Measurements from ENCODE around the gene DTD1.
"Not testable (repeated sequence)": the region's sequence is repeated elsewhere in the genome, so short reads cannot be mapped to it uniquely, and the experiment has no call there.

DTD1 gene

DNA sequence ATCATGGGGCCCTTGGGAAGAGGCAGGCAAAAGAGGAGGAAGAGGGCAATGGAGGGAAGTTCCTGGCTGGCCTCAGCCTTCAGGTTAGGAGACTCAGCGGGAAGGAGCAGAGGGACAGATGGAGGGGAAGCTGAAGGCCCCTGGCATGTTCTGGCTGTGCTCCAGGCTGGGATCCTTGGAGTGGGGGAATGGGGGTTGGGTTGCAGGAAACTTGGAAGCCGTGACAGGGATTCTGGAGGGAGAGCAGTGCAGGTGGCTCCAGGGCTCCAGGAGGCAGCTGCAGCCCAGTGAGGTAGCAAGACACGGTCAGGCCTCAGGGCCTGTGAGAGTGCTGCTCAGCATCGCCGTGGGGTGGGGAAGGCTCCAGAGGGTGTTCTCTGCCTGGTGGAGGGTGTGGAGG lies 161.1 kb downstream of the DTD1 start:
- no peak for DNase-seq

- no peak for DNase-seq
Measured at GRCh38 chr20:18749528-18749927, 161.7 kb downstream of the DTD1 start.

DNA sequence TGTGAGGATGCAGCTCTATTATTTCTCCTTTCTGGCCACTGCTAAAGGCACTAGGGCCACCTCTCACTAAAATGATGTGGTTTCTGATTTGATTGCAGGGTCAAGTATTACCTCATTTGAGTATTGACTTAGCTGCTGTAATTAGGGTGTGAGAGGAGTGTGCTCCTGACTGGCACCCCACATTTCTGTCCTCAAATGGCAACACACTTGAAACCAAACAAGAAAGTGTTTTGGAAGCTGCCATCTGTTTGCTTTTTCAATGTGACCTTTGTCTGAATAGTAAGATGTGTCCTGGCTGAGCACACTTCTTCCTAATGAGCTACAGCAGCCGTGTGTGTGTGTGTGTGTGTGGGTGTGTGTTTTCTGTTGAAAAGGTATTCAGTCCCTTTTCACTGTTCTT lies 162.9 kb downstream of the DTD1 start:
- DNase-seq: peak; percentile 31

DNA sequence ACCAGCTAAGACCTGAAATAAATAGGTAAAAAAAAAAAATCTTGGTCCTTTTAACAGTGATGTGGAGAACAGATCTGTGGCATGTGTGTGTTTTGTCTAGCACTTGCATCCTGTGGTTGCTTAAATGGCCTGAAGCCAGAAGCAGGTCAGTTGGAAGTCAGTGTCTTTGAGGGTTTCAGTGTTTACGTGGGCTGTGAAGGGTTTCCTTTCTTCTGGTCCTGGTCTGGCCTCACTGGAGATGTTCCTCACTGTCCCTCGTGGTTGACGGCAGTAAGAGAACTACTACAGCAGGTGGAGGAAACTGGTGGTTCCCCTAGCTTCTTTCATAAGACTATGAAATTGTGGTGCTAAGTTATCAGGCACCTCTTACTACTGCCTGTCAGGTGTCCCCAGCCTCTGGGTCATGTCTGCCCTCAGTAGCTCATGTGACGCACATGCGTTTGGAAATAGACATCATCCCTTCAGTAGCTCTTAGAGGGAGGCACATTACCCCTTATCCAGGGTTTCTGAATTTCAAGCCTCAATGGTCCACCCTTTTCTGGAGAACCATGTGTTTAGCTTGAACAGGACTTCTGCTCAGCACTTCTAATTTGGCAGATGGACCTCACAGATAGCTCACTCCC lies 166.3 kb downstream of the DTD1 start:
- no peak for DNase-seq

DNA sequence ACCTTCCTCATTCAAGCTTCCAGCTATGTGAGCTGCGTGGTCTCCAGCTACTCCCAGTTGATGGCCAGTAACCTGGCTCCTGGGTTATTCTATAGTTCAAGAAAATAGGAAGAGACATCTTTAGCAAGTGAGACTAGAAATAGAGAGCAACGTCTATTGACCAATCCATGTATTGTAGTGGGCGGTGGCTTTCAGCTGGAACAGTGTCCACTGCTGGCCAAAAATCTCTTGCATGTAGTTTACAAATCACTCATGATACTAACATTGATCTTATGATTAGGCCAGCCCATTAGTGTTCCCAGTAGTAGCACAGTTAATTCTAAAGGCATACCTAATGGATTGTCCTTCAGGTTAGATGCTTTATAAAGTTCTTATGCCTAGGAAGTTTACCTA lies 166.8 kb downstream of the DTD1 start:
- no peak for DNase-seq

GRCh38 chr20:18760852-18761251 lies 173.0 kb downstream of the DTD1 start:
- not testable (repeated sequence) for DNase-seq

- no peak for DNase-seq
Measured at GRCh38 chr20:18767676-18768075, 179.8 kb downstream of the DTD1 start.

- no peak for DNase-seq
Measured at GRCh38 chr20:18773566-18773965, 185.7 kb downstream of the DTD1 start.

- DNase-seq: no peak
Measured at GRCh38 chr20:18774207-18774606, 186.4 kb downstream of the DTD1 start.

GRCh38 chr20:18775633-18776032 lies 187.8 kb downstream of the DTD1 start:
- DNase-seq: no peak

- DNase-seq: no peak
Measured at GRCh38 chr20:18778690-18779392, 191.0 kb downstream of the DTD1 start.

GRCh38 chr20:18780385-18781130 lies 192.7 kb downstream of the DTD1 start:
- no peak for DNase-seq

- DNase-seq: no peak
Measured at GRCh38 chr20:18781509-18781908, 193.7 kb downstream of the DTD1 start.

GRCh38 chr20:18783385-18783959 lies 195.6 kb downstream of the DTD1 start:
- no peak for DNase-seq

DNA sequence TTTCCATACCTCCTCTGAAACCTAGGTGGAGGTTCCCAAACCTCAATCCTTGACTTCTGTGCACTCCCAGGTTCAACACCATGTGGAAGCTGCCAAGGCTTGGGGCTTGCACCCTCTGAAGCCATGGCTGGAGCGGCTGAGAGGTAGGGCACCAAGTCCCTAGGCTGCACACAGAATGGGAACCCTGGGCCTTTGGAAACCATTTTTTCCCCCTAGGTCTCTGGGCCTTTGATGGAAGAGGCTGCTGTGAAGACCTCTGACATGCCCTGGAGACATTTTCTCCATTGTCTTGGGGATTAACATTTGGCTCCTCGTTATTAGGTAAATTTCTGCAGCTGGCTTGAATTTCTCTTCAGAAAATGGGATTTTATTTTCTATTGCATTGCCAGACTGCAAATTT lies 199.2 kb downstream of the DTD1 start:
- not testable (repeated sequence) for DNase-seq

GRCh38 chr20:18788021-18788420 lies 200.2 kb downstream of the DTD1 start:
- DNase-seq: no peak

DNA sequence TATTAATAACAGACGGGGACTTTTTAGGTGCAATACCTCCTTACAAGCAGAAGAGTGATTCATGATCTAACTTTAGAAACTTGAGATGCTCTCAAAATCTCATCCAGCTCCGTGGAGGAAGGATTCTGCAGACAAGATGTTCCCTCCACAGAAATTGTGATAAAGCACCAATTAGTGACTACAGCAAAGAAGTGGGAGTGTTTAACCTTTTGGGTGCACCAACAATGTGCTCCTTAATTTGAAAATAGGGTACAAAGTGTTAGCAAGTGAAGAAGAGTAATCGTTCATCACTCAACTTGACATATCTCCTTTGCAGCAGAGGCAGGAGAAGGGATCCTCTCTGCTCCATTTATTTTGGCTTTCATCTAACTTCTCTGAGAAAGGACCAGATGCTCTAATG lies 202.9 kb downstream of the DTD1 start:
- DNase-seq: no peak

- DNase-seq: peak; percentile 63
Measured at GRCh38 chr20:18793625-18794427, 206.0 kb downstream of the DTD1 start.

DNA sequence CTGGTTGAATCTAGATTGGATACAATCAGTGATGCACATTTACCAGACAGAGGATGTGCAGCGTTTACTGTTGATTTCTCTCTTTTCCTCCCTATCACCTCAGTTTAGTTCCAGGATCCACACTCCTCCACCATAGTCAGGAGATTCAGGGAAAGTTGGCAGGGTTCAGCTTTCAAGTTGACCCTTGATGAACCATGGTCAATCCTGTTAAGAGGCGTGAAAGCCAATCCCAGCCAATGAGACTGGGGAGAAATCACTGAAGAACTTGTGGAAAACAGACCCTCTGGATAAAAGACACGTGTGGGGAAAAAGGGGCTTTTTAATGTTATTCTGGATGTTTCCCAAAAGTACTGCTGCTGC lies 206.6 kb downstream of the DTD1 start:
- DNase-seq: no peak

- no peak for DNase-seq
Measured at GRCh38 chr20:18795366-18795765, 207.5 kb downstream of the DTD1 start.

- DNase-seq: no peak
Measured at GRCh38 chr20:18796282-18796833, 208.5 kb downstream of the DTD1 start.

DNA sequence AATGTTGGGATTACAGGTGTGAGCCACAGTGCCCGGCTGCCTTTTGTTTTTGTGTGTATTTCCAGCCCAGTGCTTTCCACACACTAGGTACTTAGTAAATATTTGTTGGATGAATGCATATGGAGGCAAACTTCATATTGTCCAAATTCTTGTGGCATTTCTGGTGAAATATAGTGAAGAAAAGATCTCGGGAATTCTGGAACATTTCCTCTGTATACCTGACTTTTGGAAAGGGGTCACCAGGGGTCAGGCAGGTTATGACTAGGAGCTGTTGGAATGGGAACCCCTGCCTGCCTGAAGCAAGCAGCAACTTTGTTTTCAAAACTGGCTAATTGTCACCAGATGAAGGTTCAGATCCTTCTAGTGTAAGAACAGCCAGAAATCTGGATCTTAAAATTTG lies 213.7 kb downstream of the DTD1 start:
- no peak for DNase-seq
